Measurements from ENCODE around the gene SAMD5.
A peak's percentile ranks its signal among the peaks of the same experiment; 100 is the strongest.

Gene SAMD5

GRCh38 chr6:147566244-147566898 lies 57.9 kb downstream of the SAMD5 start:
- no peak for DNase-seq (ENCODE audit: low read depth)

- DNase-seq (ENCODE audit: low read depth): peak; percentile 28
Measured at GRCh38 chr6:147567141-147567805, 58.8 kb downstream of the SAMD5 start.

- no peak for DNase-seq (ENCODE audit: low read depth)
Measured at GRCh38 chr6:147569788-147570187, 61.3 kb downstream of the SAMD5 start.

- no peak for DNase-seq (ENCODE audit: low read depth)
Measured at GRCh38 chr6:147570681-147571080, 62.2 kb downstream of the SAMD5 start.

- no peak for DNase-seq (ENCODE audit: low read depth)
Measured at GRCh38 chr6:147577488-147577887, 69.0 kb downstream of the SAMD5 start.

GRCh38 chr6:147578159-147578558 lies 69.7 kb downstream of the SAMD5 start:
- DNase-seq (ENCODE audit: low read depth): peak; percentile 24

GRCh38 chr6:147578883-147579282 lies 70.4 kb downstream of the SAMD5 start:
- no peak for DNase-seq (ENCODE audit: low read depth)

- DNase-seq (ENCODE audit: low read depth): no peak
Measured at GRCh38 chr6:147579667-147580066, 71.2 kb downstream of the SAMD5 start.

GRCh38 chr6:147582991-147583390 lies 74.5 kb downstream of the SAMD5 start:
- no peak for DNase-seq (ENCODE audit: low read depth)

GRCh38 chr6:147585256-147585655 lies 76.8 kb downstream of the SAMD5 start:
- no peak for DNase-seq (ENCODE audit: low read depth)

- DNase-seq (ENCODE audit: low read depth): peak; percentile 39
Measured at GRCh38 chr6:147586044-147586443, 77.6 kb downstream of the SAMD5 start.

- no peak for DNase-seq (ENCODE audit: low read depth)
Measured at GRCh38 chr6:147587907-147588306, 79.4 kb downstream of the SAMD5 start.

GRCh38 chr6:147588469-147588868 lies 80.0 kb downstream of the SAMD5 start:
- no peak for DNase-seq (ENCODE audit: low read depth)

GRCh38 chr6:147589739-147590250 lies 81.3 kb downstream of the SAMD5 start:
- no peak for DNase-seq (ENCODE audit: low read depth)

- DNase-seq (ENCODE audit: low read depth): no peak
Measured at GRCh38 chr6:147595961-147596360, 87.5 kb downstream of the SAMD5 start.

- no peak for DNase-seq (ENCODE audit: low read depth)
Measured at GRCh38 chr6:147603392-147604081, 95.0 kb downstream of the SAMD5 start.

GRCh38 chr6:147604373-147604772 lies 95.9 kb downstream of the SAMD5 start:
- DNase-seq (ENCODE audit: low read depth): peak; percentile 9

- DNase-seq (ENCODE audit: low read depth): no peak
Measured at GRCh38 chr6:147611992-147612391, 103.5 kb downstream of the SAMD5 start.

GRCh38 chr6:147614501-147614900 lies 106.0 kb downstream of the SAMD5 start:
- DNase-seq (ENCODE audit: low read depth): peak; percentile 37

- peak; percentile 60 for DNase-seq (ENCODE audit: low read depth)
Measured at GRCh38 chr6:147615659-147616456, 107.4 kb downstream of the SAMD5 start.

- no peak for DNase-seq (ENCODE audit: low read depth)
Measured at GRCh38 chr6:147617366-147617765, 108.9 kb downstream of the SAMD5 start.

- DNase-seq (ENCODE audit: low read depth): no peak
Measured at GRCh38 chr6:147618457-147618856, 110.0 kb downstream of the SAMD5 start.
